Osteocyte (in vitro differentiated cells): Measurements from ENCODE around the gene MAPRE3. TPM values are rescaled to one million over a fixed set of nuclear protein-coding genes. Genes with fewer than 3 reads are reported as not detected.

Experiments
- DNase-seq: peaks from one replicate; pipeline ENCODE4 v3.0.0; 2021; ENCODE audit warnings: mixed read lengths; ENCODE audit not compliant: unreplicated experiment; ENCODE audit errors: extremely low spot score
- H3K27ac Mint-ChIP-seq: one replicate; pipeline ENCODE4 v1.8.0; 2021; ENCODE audit warnings: mild to moderate bottlenecking, mixed read lengths; ENCODE audit not compliant: unreplicated experiment
- H3K27me3 Mint-ChIP-seq: one replicate; pipeline ENCODE4 v1.8.0; 2021; ENCODE audit warnings: mixed read lengths; ENCODE audit not compliant: unreplicated experiment
- H3K36me3 Mint-ChIP-seq: one replicate; pipeline ENCODE4 v1.8.0; 2021; ENCODE audit warnings: mixed read lengths; ENCODE audit not compliant: unreplicated experiment
- H3K4me1 Mint-ChIP-seq: one replicate; pipeline ENCODE4 v1.8.0; 2021; ENCODE audit warnings: mixed read lengths; ENCODE audit not compliant: unreplicated experiment
- H3K4me3 Mint-ChIP-seq: one replicate; pipeline ENCODE4 v1.8.0; 2021; ENCODE audit warnings: mild to moderate bottlenecking, moderate library complexity, mixed read lengths; ENCODE audit not compliant: unreplicated experiment
- H3K9me3 Mint-ChIP-seq: one replicate; pipeline ENCODE4 v1.8.0; 2021; ENCODE audit warnings: mixed read lengths; ENCODE audit not compliant: unreplicated experiment
- CTCF ChIP-seq: fragments of 200-600 bp; sonication (generic); IDR thresholded peaks from 2 replicates; pipeline ENCODE4 v1.5.0; 2021; ENCODE audit warnings: antibody characterized with exemption, mild to moderate bottlenecking, moderate library complexity
- total RNA-seq: library from RNA; stranded (reverse); gene quantifications from 2 replicates; pipeline ENCODE4 v1.2.1, GENCODE V29; 2021

Gene MAPRE3
- total RNA-seq, 1 donor from 2014 or later = 9.4 TPM

- H3K4me1 Mint-ChIP-seq = peaks cover 53% of the 10 kb centered on the region
- no peak for DNase-seq
- no peak for TF ChIP-seq CTCF
- H3K36me3 Mint-ChIP-seq = peaks cover 19% of the 10 kb centered on the region
- H3K27me3 Mint-ChIP-seq = no peaks in the 10 kb centered on the region
- peak overlapping the region; percentile 91 for H3K27ac Mint-ChIP-seq
- H3K4me3 Mint-ChIP-seq = peak overlapping the region; percentile 89
- no peaks in the 10 kb centered on the region for H3K9me3 Mint-ChIP-seq
Measured at GRCh38 chr2:27069961-27070618, 99.7 kb downstream of the MAPRE3 start.

- H3K27ac Mint-ChIP-seq = peak overlapping the region; percentile 91
- peak overlapping the region; percentile 89 for H3K4me3 Mint-ChIP-seq
- peaks cover 19% of the 10 kb centered on the region for H3K36me3 Mint-ChIP-seq
- H3K9me3 Mint-ChIP-seq = no peaks in the 10 kb centered on the region
- no peak for DNase-seq
- H3K4me1 Mint-ChIP-seq = peaks cover 58% of the 10 kb centered on the region
- TF ChIP-seq CTCF = no peak
- H3K27me3 Mint-ChIP-seq = no peaks in the 10 kb centered on the region
Measured at GRCh38 chr2:27070653-27071276, 100.3 kb downstream of the MAPRE3 start.

- peak; percentile 13 for TF ChIP-seq CTCF
- Mint-ChIP-seq H3K4me1 (peaks cover 64% of the 10 kb centered on the region), H3K4me3 (peak within 1 kb of the TSS; percentile 89), H3K27ac (peak within 1 kb of the TSS; percentile 99), H3K36me3 (peaks cover 14% of the 10 kb centered on the region), H3K9me3 (no peaks in the 10 kb centered on the region), H3K27me3 (no peaks in the 10 kb centered on the region)
- DNase-seq = peak; percentile 97
Measured at GRCh38 chr2:27071277-27071989, 101.0 kb downstream of the MAPRE3 start, which contains the start of gene OST4. OST4 (minus strand) TSS chr2:27071654.

GRCh38 chr2:27071990-27072830 is 101.8 kb downstream of the MAPRE3 start:
- Mint-ChIP-seq H3K27me3 (no peaks in the 10 kb centered on the region), H3K36me3 (peaks cover 14% of the 10 kb centered on the region), H3K9me3 (no peaks in the 10 kb centered on the region), H3K4me1 (peaks cover 69% of the 10 kb centered on the region), H3K27ac (peak overlapping the region; percentile 99), H3K4me3 (peak overlapping the region; percentile 77)
- TF ChIP-seq CTCF = no peak
- no peak for DNase-seq
